Epithelial cell of proximal tubule (primary cell): ENCODE measurements around the gene PSMB1. TPM values are rescaled to one million over a fixed set of nuclear protein-coding genes. Genes with fewer than 3 reads are reported as not detected.

ENCODE experiments used
- DNase-seq: peaks from one replicate; pipeline ENCODE4 v3.0.0-alpha.2; 2011; ENCODE audit warnings: low read depth
- H3K4me3 ChIP-seq: 2 replicates; pipeline ENCODE4 v1.5.1; 2011; ENCODE audit warnings: low read depth, mild to moderate bottlenecking, low read length
- total RNA-seq: library from RNA; depleted of rRNA; stranded (reverse); fragments of >200 nt; gene quantifications from 2 replicates; pipeline ENCODE4 v1.2.3, GENCODE V29; 2015
- TF ChIP-seq, protein P1 (sequence below): conservative IDR thresholded peaks from 2 replicates; pipeline ENCODE4 v1.5.1; 2012; ENCODE audit warnings: low read depth, mild to moderate bottlenecking, low read length

The PSMB1 gene
- 282 and 488 TPM in 2 replicates for total RNA-seq

- TF ChIP-seq, protein P1, sequence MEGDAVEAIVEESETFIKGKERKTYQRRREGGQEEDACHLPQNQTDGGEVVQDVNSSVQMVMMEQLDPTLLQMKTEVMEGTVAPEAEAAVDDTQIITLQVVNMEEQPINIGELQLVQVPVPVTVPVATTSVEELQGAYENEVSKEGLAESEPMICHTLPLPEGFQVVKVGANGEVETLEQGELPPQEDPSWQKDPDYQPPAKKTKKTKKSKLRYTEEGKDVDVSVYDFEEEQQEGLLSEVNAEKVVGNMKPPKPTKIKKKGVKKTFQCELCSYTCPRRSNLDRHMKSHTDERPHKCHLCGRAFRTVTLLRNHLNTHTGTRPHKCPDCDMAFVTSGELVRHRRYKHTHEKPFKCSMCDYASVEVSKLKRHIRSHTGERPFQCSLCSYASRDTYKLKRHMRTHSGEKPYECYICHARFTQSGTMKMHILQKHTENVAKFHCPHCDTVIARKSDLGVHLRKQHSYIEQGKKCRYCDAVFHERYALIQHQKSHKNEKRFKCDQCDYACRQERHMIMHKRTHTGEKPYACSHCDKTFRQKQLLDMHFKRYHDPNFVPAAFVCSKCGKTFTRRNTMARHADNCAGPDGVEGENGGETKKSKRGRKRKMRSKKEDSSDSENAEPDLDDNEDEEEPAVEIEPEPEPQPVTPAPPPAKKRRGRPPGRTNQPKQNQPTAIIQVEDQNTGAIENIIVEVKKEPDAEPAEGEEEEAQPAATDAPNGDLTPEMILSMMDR, result no peak
- peak; percentile 67 for DNase-seq
- H3K4me3 ChIP-seq, result peak within 1 kb of the TSS; percentile 90
Measured at GRCh38 chr6:170552765-170553533, at the start of gene PSMB1. TSS of gene PSMB1 (minus strand) at chr6:170553307. CDS start at chr6:170553242, 65 bp downstream.

DNA sequence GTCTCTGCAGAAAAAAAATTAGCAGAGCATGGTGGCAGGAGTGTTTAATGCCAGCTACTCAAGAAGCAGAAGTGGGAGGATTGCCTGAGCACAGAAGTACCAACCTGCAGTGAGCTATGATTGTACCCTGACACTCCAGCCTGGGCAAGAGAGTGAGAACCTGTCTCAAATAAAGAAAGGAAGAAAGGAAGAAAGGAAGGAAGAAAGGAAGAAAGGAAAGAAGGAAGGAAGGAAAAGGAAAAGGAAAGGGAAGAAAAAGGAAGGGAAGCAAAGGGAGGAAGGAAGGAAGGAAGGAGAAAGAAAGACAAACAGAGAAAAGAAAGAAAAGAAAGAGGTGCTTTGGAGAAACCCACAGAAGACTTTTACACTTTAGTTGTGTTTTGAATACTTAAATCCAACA lies 44.2 kb upstream of the PSMB1 start:
- no peak for DNase-seq
- H3K4me3 ChIP-seq, result no peak overlapping the region
- TF ChIP-seq, protein P1, result no peak

- TF ChIP-seq, protein P1, result no peak
- DNase-seq, result no peak
- no peak overlapping the region for H3K4me3 ChIP-seq
Measured at GRCh38 chr6:170596426-170596825, 43.3 kb upstream of the PSMB1 start.

DNA sequence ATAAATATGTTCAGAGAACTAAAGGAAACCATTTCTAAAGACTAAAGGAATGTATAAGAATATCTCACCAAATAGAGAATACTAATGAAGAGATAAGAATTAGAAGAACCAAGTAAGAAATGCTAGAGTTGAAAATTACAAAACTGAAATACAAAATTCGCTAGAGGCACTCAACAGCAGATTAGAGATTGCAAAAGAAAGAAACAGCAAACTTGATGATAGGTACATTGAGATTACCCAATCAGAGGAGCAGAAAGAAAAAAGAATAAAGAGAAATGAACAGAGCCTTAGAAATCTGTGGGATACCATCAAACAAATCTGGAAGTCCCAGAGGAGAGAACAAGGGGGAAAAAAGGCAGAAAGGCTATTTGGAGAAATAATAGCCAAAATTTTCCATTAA lies 37.6 kb upstream of the PSMB1 start:
- TF ChIP-seq, protein P1, result no peak
- H3K4me3 ChIP-seq, result no peak overlapping the region
- DNase-seq, result no peak

DNA sequence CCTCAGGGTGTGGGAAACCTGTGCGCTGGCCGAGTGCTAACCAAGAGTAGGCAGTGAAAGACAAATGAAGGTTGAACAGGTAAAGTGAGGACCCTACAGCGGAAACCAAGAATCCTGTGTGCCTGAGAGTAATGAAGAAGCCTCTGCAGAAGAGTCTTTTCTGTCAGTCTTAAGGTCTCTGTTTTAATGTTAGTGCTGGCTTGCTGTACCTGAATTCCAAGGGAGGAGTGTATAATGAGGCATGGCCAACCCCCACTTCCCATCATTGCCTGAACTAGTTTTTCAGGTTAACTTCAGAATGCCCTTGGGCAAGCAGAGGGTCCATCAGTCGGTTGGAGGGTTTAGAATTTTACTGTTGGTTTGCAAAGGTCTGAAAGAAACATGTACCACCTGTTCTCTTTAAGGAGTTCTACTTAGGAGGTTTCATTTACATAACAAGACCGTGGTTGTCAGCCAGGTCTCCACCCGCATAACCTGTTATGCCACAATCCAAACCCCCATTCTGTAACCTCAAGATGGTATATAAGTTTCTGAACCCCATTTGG lies 31.9 kb upstream of the PSMB1 start:
- TF ChIP-seq, protein P1, result no peak
- peak; percentile 3 for DNase-seq
- peak overlapping the region; percentile 66 for H3K4me3 ChIP-seq

- DNase-seq, result peak; percentile 26
- TF ChIP-seq, protein P1, result no peak
- peak within 1 kb of the TSS; percentile 66 for H3K4me3 ChIP-seq
Measured at GRCh38 chr6:170584181-170584953, 31.3 kb upstream of the PSMB1 start, which contains the start of gene PDCD2. TSS of gene PDCD2 (minus strand) at chr6:170584637. CDS start at chr6:170584581, 56 bp downstream.
